Stimulated activated naive CD8-positive, alpha-beta T cell treated with anti-CD3 and anti-CD28 coated beads, Interleukin-15, Interleukin-2, amounts not matched to agents 100 U/mL and 50 U/mL, for 24 hours (primary cell): Measurements from ENCODE around the gene LRMDA.
"Not testable (repeated sequence)": the region's sequence is repeated elsewhere in the genome, so short reads cannot be mapped to it uniquely, and the experiment has no call there.

Source experiments
- ATAC-seq: fragments of 150-1000 bp; cut with Tn5 transposase; one replicate; pipeline ENCODE4 v1.10.0; 2021
- DNase-seq: peaks from one replicate; pipeline ENCODE4 v3.0.0; 2021

Gene LRMDA

GRCh38 chr10:76523791-76524351 is 1092.4 kb downstream of the LRMDA start:
- ATAC-seq (no peak), DNase-seq (no peak)

- not testable (repeated sequence) for ATAC-seq
These were observed 1095.4 kb downstream of the LRMDA start for GRCh38 chr10:76526833-76527232.

GRCh38 chr10:76540331-76540730 is 1108.9 kb downstream of the LRMDA start:
- no peak for DNase-seq
- ATAC-seq, result no peak

More at GRCh38 chr10:76526833-76527232, 1095.4 kb downstream of the LRMDA start:
- DNase-seq, result not testable (repeated sequence)

DNA sequence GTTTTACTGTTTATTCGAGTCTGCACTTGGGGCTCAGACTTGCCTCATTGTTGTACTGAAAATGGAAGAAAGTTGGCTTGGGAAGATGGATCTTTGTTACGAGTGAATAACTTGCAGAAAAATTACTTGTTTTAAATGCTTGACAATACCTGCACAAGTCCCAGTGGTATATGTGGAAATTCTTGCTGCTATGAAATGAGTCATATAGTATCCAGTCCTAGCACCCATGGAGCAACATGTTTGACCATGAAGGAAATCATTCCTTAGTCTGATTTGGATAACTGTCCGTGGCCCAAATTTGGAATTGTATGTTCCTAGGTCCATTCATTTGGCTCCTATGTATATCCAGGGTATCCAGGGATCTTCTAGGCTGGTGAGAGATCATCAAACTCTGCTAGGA is 1109.4 kb downstream of the LRMDA start:
- DNase-seq (no peak), ATAC-seq (no peak)

DNA sequence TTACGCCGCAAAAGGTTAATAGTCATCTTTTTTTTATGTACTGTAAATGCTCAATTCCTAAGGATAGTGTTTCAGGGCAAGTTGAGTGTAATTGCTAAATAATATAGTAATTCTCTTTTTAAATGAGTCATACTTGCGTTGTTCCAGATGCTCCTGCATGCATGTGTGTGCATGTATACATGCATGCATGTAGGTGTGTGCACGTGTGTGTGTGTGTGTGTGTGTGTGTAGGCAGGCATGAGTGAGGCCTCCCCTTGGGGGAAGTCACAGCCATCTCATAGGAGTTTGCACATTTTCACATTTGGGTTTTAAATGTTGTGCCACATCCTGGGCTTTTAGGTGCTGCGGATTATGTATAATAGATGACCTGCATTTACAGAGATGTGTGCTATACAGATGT is 1110.4 kb downstream of the LRMDA start:
- ATAC-seq (no peak), DNase-seq (no peak)

DNA sequence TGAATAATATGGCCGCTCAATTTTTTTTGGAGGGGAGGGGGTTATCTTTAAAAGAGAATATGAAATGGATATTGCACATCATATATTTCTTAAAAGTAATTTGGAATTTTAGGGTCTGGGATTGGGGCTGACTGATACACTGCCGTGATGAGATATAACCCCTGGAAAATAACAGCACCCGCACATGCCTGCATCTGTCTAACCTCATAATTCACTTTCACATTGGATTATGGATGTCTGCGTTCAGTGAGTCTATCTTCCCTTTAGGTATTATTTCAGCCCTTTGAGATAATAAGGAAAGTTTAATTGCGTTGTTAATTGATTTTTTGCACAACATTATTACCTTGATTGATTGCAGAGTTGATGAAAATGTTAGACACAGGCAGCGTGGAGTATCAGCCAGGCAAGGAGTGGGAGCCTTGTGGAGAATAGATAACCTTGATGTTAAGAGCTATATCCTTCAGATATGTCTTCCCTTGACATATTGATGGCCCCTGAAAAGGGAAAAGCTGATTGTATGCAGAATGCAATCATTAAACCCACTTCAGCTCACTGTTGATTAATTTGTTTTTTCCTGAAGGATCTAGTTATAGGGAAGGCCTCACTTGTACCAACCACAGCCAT is 1111.0 kb downstream of the LRMDA start:
- no peak for ATAC-seq
- no peak for DNase-seq

GRCh38 chr10:76543655-76544054 is 1112.2 kb downstream of the LRMDA start:
- ATAC-seq (no peak), DNase-seq (no peak)

GRCh38 chr10:76544789-76545188 is 1113.4 kb downstream of the LRMDA start:
- ATAC-seq (no peak), DNase-seq (no peak)

DNA sequence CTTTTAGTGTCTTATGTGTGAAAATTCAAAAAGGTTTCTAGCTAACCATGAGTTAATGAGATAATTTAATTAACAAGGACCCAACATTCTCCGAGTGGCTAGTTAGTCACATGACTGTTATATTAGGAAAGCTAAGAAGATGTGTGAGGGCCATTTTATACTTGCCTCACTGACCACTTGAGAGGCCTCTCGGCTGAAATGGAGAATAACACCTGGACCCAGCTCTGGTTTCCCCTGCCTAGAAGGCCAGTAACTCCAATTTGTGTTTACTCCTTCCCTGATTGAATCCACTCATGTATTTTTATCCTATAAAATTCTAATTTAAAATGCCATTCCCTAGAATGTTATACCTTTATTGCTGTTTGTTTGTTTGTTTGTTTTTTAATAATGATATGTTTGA is 1115.0 kb downstream of the LRMDA start:
- ATAC-seq (no peak), DNase-seq (no peak)

GRCh38 chr10:76547352-76547972 is 1116.0 kb downstream of the LRMDA start:
- ATAC-seq, result peak; percentile 52

DNA sequence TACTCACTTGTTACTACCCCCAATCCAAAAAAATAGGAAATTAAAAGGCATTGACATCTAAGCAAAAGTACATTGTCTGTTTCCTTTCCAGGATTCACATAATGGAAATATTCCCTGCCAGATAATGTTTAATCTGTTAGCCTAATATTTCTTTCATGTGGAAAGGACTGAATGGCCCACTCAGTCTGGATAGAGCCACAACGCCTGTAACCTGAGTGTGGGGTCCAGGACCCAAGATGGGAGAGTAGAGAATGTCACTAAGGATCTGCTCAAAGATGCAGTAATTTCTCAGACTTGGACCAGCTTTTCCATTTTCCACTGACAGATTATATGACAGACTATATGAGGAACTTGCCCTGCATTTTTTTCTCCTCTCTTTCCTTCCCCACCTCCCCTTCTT is 1117.3 kb downstream of the LRMDA start:
- DNase-seq (no peak), ATAC-seq (no peak)

More at GRCh38 chr10:76547352-76547972, 1116.0 kb downstream of the LRMDA start:
- peak; percentile 67 for DNase-seq

DNA sequence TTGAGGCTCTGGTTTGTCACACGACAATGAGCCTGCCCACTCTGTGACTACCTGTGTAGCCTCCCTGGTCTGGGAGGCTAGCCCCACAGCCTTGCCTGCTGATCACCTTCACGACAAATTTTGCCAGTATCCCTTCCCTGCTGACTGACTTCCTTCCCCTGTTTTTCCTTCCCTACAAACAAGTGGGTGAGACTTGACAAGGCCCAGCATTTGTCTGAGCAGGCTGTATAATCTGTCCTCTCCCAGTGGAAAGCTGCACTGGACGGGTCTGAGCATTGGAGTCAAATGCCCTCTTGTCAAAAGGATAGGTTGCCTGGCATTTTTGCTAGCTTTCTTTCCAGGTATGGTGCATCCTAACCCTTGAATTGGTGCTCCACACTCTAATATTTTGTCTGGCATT is 1117.7 kb downstream of the LRMDA start:
- no peak for ATAC-seq
- no peak for DNase-seq

DNA sequence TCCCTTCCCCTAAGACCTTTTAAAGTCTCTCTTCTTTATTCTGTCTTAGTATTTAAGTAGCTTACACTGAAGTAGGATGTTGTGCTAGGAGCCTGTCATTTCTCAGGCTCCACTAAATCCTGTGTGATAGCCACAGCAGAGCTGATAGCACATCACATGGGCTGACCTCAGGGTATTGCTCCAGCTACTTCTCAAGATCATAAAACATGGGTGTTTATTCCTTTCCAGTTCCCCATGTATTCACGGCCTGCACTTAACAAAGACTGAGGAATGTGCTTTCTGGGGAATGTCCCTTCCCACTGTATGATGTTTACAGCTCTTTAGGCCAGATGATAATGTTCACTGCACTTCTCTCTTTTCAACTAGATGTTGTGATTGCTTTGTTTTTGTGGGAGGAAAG is 1119.4 kb downstream of the LRMDA start:
- DNase-seq (no peak), ATAC-seq (no peak)

- DNase-seq (no peak), ATAC-seq (no peak)
These were observed 1120.9 kb downstream of the LRMDA start for GRCh38 chr10:76552091-76552873.

GRCh38 chr10:76553263-76554032 is 1122.0 kb downstream of the LRMDA start:
- ATAC-seq (no peak), DNase-seq (no peak)

DNA sequence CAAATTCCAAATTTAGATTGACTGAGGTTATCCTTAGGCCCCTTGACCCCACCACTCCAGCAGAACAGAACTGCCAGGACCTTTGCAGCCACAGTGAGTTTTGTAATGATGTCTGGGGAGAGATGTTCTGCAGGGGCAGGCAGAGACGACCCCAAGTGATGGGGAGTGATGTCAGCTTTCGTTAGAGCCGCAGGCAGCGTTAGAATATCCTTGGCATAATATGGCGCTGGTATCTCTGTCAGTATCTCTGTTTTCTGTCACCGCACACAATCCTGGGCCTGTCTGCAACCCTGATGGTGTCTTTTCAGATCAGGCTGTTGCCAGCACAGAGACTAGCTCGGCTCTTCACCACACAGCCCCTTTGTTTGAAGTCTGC is 1122.6 kb downstream of the LRMDA start:
- DNase-seq, result no peak
- ATAC-seq, result no peak

GRCh38 chr10:76554478-76554877 is 1123.1 kb downstream of the LRMDA start:
- DNase-seq, result no peak
- ATAC-seq, result no peak

DNA sequence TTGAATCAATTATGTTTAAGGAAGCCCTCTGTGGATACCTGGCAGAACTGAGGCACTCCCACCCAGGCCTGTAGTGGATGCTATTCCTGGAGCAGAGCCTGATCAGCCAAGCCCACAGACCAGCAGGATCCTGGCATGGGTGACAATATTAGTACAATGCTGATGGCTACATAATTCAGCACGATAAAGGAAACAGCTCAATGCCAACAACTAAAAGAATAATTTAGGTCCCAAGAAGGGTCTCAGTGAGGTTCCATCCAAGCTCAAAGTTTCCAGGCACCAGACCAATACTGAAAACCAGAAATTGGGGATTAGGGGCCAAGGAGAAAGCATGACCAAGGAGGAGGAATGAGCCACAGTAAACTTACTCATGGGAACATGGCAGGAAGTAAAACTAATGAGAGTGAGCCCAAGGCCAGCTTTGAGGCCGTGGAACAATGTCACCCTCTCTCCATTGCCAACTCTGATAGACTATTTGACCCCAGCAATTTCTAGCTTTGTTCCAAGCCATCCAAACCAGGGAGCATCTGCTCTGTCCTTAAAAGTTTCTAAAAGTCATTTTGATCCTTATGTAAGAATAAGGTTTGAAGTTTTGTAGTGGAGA is 1123.7 kb downstream of the LRMDA start:
- DNase-seq (no peak), ATAC-seq (no peak)

GRCh38 chr10:76557366-76557765 is 1125.9 kb downstream of the LRMDA start:
- ATAC-seq (no peak), DNase-seq (no peak)

DNA sequence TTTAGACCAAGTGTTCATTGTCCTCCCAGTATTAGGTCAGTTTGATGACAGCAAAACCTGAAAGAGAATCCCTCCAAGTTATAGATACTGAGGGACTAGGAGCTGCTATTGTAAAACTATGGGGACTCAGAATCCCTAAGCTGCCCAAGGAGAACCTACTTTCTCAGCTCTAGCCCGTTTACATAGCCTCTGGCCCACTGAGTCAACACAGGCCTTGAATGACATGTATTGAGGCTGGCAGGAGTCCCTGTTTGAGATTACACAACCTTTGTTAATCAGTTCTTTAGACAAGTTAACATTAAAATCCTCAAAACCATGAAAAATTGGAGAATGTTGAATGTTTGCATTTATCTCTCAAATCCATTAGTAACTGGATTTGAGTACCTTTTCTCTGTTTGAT is 1127.2 kb downstream of the LRMDA start:
- ATAC-seq, result no peak
- DNase-seq, result no peak

GRCh38 chr10:76558996-76559891 is 1127.8 kb downstream of the LRMDA start:
- ATAC-seq, result no peak
- DNase-seq, result no peak
